Stimulated activated CD4-positive, alpha-beta T cell treated with anti-CD3 and anti-CD28 coated beads, Interleukin-1b, Interleukin-23, amount 100 ng/mL, for 1 hour (primary cell): ENCODE measurements around the gene TYROBP.
"Not testable (repeated sequence)": the region's sequence is repeated elsewhere in the genome, so short reads cannot be mapped to it uniquely, and the experiment has no call there.

Experiments
- DNase-seq, 2 donors: peaks; one replicate each; pipeline ENCODE4 v3.0.0-alpha.2; 2020; ENCODE audit warnings: low read depth in 2 of 2

Gene TYROBP

DNA sequence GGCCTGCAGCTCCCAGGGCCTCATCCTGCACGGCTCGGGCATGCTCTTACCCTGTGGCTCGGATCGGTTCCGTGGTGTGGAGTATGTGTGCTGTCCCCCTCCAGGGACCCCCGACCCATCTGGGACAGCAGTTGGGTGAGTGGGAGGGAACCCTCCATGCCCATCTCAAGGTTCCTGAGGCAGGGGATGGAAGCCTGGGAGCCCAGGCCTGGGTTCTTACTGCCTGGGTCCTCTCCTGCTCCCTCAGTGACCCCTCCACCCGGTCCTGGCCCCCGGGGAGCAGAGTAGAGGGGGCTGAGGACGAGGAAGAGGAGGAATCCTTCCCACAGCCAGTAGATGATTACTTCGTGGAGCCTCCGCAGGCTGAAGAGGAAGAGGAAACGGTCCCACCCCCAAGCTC lies 36.5 kb downstream of the TYROBP start:
- DNase-seq = no peak

GRCh38 chr19:35870798-35871197 lies 37.3 kb downstream of the TYROBP start:
- no peak for DNase-seq

- DNase-seq = not testable (repeated sequence)
Observed at GRCh38 chr19:35870124-35870736, 37.9 kb downstream of the TYROBP start.

DNA sequence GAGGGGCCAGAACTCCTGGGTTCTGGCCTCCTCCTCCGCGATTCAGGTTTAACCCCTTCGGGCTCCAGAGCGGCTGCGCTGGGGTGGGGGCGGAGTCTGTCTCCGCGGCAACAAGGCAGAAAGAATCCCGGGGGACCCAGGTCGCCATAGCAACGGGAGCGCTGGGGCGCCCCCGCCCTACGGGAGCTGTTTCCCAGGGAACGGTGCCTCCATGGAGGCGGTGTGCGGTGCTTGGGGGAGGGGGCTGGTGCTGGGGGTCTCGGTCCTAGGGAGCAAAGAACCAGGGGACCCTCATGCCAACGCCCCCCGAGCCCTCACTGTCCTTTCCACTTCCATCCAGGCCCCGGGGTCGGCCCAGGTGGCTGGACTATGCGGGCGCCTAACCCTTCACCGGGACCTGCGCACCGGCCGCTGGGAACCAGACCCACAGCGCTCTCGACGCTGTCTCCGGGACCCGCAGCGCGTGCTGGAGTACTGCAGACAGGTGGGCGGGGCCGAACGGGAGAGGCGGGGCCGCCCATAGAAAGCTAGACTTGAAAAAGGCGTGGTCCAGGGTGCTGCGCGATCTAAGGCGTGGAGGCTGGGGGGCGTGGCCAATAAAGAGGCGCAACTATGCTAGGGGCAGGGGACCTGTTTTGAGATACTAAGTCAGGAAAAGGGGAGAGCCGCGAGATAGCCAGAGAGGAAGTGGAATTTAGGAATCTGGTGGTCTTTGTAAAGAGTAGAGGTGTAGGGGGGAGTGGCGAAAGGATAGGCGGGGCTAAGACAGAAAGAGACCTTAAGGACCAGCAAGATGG lies 38.6 kb downstream of the TYROBP start:
- peak in 1 of 2 donors; percentile 69 for DNase-seq

- no peak for DNase-seq
Observed at GRCh38 chr19:35868823-35869326, 39.2 kb downstream of the TYROBP start.

- peak in 1 of 2 donors; percentile 57 for DNase-seq
Observed at GRCh38 chr19:35868172-35868822, 39.8 kb downstream of the TYROBP start, which contains the start of gene APLP1. Gene APLP1, plus strand, starts transcription at chr19:35868574. Its CDS starts 63 bp downstream, at chr19:35868637.

- DNase-seq = no peak
Observed at GRCh38 chr19:35863018-35863417, 45.1 kb downstream of the TYROBP start.

DNA sequence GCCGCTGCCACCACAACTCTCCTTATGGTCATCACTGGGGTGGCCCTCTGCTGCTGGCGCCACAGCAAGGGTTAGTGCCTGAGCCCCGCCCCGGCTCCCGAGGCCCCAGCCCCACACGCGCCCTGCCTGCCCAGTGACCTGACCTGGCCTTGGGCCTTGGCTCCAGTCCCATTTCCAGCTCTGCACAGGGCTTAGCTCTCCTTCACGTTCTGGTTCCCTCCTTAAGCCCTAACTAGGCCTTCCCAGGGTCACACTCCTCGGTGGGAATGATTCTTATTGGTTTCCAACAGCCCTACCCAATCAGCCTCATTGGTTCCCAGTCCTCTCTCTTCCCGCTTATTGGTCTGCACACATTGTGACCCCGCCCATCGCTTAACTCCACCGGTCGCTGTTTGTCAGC lies 45.6 kb downstream of the TYROBP start:
- DNase-seq = no peak

GRCh38 chr19:35861640-35862160 lies 46.4 kb downstream of the TYROBP start:
- no peak for DNase-seq

- DNase-seq = no peak
Observed at GRCh38 chr19:35860818-35861639, 47.1 kb downstream of the TYROBP start.

- DNase-seq = no peak
Observed at GRCh38 chr19:35860436-35860817, 47.7 kb downstream of the TYROBP start.

- DNase-seq = no peak
Observed at GRCh38 chr19:35859414-35859813, 48.7 kb downstream of the TYROBP start.

GRCh38 chr19:35858311-35858710 lies 49.8 kb downstream of the TYROBP start:
- no peak for DNase-seq

- DNase-seq = peak in 1 of 2 donors; percentile 12
Observed at GRCh38 chr19:35856546-35857149, 51.4 kb downstream of the TYROBP start, which contains the start of gene KIRREL2. Gene KIRREL2, plus strand, starts transcription at chr19:35856911. Its CDS starts 209 bp downstream, at chr19:35857120.
